Activated naive CD8-positive, alpha-beta T cell treated with anti-CD3 and anti-CD28 coated beads, Interleukin-2, amount 10 ng/mL, durations not matched to agents 7 days and 5 days (primary cell): ENCODE results near the gene ATP2B2. TPM values are rescaled to one million over a fixed set of nuclear protein-coding genes. Genes with fewer than 3 reads are reported as not detected.

Experiments
- ATAC-seq: fragments of 150-1000 bp; cut with Tn5 transposase; one replicate; pipeline ENCODE4 v1.10.0; 2021; ENCODE audit warnings: low read depth, moderate library complexity
- POLR2A ChIA-PET: fragments of 350-600 bp; sonication (Branson Sonifier 250); formaldehyde crosslinking; loops from one replicate; lab custom pipeline; 2021; ENCODE audit warnings: antibody characterized with exemption; lab: Charles Lee
- DNase-seq: peaks from one replicate; pipeline ENCODE4 v3.0.0; 2021
- H3K27ac Mint-ChIP-seq: one replicate; pipeline ENCODE4 v1.8.0; 2022; ENCODE audit warnings: mild to moderate bottlenecking, mixed read lengths
- H3K27me3 Mint-ChIP-seq: one replicate; pipeline ENCODE4 v1.8.0; 2022; ENCODE audit warnings: mild to moderate bottlenecking, moderate library complexity, mixed read lengths
- H3K36me3 Mint-ChIP-seq: one replicate; pipeline ENCODE4 v1.8.0; 2021; ENCODE audit warnings: mild to moderate bottlenecking, mixed read lengths
- H3K4me1 Mint-ChIP-seq: one replicate; pipeline ENCODE4 v1.8.0; 2021; ENCODE audit warnings: mixed read lengths
- H3K4me3 Mint-ChIP-seq: one replicate; pipeline ENCODE4 v1.8.0; 2022; ENCODE audit warnings: mild to moderate bottlenecking, moderate library complexity, mixed read lengths
- H3K9me3 Mint-ChIP-seq: one replicate; pipeline ENCODE4 v1.8.0; 2021; ENCODE audit warnings: mixed read lengths
- total RNA-seq, 2 experiments: library from RNA; stranded (reverse); gene quantifications; one replicate each; pipeline ENCODE4 v1.2.3, GENCODE V29; 2021

Gene ATP2B2
- total RNA-seq, 2 experiments from 2014 or later: not detected

DNA sequence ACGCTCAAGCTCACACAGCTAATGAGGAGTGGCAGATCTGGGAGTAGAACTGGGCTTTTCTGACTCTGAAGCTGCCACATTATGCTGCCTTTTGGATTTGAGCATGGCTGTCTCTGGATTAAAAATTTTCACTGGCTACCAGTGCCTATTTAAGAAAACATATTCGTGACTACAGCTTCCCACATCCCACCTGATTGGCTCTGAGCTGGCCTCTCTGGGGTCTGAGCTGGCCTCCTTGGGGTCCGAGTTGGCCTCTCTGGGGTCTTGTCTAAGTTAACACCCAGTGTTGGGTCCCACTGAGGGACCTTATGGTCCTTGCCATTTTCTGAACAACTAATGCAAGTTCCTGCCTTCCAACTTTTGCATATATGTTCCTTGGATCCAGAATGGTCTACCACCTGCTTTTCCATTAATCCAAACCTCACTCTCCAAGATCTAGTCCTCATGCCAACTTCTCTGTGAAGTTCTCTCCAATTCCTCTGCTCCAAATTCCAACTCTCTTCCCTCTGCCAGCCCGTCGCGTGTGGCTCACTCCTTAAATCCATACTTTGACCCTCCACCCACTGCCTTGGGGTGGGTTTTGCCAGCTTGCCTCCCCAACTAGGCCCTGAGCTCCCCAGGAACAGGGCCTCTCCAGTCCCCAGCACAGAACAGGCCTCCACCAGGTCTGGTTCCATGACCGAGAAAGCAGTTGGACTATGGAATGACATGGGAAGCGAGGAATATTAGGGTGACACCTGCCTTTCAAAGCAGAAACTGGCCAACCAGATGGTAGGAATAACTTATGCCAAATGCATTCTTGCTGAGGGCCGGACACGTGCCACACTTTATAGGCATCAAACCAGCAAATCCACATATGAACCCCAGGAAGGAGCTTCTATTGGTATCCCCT is 42.5 kb downstream of the ATP2B2 start:
- Mint-ChIP-seq H3K9me3 (no peaks in the 10 kb centered on the region), H3K36me3 (no peaks in the 10 kb centered on the region), H3K4me3 (no peak overlapping the region), H3K27ac (no peak overlapping the region), H3K4me1 (no peaks in the 10 kb centered on the region), H3K27me3 (peaks cover 2% of the 10 kb centered on the region)
- ATAC-seq (no peak), DNase-seq (no peak)
- POLR2A ChIA-PET: no interaction called here

DNA sequence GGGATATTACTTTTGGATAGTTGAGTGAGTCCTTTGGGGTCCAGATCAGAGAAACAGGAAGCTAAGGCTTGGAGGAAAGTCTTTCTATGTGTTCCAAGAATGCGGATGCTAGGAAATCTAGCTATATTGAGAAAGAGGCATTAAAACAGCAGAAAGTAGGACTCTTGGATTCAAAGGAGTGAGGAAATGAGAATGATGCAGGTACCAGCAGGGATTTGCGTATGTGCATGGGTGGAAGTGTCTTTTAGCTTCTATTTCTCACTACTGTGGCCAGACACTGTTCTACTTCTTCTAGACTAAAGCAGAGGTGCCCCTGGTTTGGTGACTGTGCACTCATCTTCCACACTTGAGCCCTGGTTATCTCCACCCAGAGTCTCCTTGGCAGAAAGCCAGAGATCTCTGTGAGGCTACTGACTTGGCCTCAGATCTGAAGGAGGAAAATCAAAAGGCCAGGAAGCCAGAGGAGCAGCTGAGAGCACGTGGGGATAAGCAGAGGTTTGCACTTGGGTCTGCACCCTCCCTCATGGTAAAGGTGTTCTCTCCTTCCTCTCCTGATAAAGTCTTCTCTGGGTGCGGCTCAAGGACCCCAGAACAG is 44.3 kb downstream of the ATP2B2 start:
- Mint-ChIP-seq H3K4me1 (peaks cover 2% of the 10 kb centered on the region), H3K27me3 (peaks cover 7% of the 10 kb centered on the region), H3K27ac (no peak overlapping the region), H3K4me3 (no peak overlapping the region), H3K36me3 (no peaks in the 10 kb centered on the region), H3K9me3 (no peaks in the 10 kb centered on the region)
- DNase-seq (no peak), ATAC-seq (no peak)
- POLR2A ChIA-PET: no interaction called here

DNA sequence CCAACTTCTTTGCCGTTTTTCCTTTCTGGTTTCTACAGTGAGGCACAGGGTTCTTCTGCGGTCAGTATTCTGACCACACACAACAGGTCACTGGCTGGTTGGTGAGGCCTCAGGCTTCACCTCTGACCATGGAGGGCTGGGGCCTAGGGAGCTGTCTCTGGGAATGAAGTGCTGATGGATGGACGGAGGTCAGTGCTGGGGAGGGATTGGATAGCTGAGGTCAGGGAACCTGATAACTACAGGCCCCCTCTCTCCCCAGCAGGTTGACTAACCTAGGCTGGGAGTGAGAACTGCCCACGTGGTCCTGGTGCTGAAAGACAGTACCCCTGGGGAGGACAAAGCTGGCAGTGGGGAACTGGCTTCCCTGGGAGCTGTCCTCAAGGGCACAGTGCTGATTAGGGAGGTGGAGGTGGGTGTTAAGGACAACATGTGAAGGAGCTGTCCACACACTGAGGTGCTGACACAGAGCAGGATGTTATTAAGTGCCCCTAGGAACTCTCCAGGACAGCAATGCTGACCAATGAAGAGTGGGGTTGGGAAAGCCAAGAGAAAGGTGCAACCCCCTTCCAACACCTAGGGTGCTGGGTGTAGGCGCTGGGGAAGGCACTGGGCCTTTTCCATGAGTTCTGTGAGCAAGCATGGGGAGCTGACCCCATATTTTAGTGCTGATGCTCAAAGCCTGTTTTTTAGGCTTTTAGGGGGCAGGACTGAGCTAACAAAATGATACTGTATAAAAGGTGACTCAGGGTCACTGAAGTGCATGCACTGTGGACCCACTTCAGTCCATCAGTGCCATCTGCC is 45.2 kb downstream of the ATP2B2 start:
- H3K27ac Mint-ChIP-seq: no peak overlapping the region
- H3K4me3 Mint-ChIP-seq: no peak overlapping the region
- H3K27me3 Mint-ChIP-seq: peaks cover 10% of the 10 kb centered on the region
- ATAC-seq (peak; percentile 90), DNase-seq (peak; percentile 67)
- POLR2A ChIA-PET: no interaction called here
- H3K4me1 Mint-ChIP-seq: peaks cover 2% of the 10 kb centered on the region
- no peaks in the 10 kb centered on the region for H3K9me3 Mint-ChIP-seq
- H3K36me3 Mint-ChIP-seq: no peaks in the 10 kb centered on the region

DNA sequence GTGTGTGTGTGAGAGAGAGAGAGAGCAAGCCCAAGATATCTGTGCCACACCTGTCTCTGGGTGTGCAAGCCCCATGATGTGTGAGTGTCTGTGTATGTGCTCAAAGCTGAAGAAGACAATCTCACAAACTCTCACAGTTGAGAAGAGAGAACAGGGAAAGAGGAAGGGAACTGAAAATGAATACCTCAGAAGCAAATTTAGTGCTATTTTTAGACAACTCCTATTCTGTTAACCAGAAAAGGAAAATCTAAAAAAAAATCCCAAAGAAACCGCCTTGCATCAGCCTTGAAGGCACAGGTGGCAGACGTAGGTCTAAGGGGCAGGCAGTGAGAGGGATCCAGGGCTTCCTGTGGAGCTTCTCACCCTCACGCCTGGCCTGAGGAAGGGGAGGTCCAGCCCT is 47.8 kb downstream of the ATP2B2 start:
- H3K4me3 Mint-ChIP-seq: no peak overlapping the region
- ATAC-seq: no peak
- H3K4me1 Mint-ChIP-seq: peaks cover 3% of the 10 kb centered on the region
- DNase-seq: no peak
- H3K27me3 Mint-ChIP-seq: peaks cover 15% of the 10 kb centered on the region
- no peak overlapping the region for H3K27ac Mint-ChIP-seq
- H3K36me3 Mint-ChIP-seq: no peaks in the 10 kb centered on the region
- no peaks in the 10 kb centered on the region for H3K9me3 Mint-ChIP-seq
- POLR2A ChIA-PET: no interaction called here

DNA sequence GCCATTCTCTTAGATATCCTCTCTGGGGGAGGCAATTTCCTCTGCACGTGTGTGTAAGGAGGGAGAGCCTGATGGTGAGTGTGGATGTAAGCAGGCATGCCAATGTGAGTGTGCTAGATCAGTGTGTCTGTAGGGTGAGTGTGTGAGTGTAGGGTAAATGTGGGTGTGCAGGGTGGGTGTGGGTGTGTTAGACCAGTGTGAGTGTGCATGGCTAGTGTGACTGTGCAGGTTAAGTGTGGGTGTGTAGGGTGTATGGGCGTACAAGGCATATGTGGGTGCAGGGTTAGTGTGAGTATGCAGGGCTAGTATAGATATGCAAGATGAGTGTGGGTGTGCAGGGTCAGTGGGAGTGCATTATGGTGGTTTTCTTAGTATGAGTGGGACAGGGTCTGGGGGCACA is 48.4 kb downstream of the ATP2B2 start:
- ATAC-seq: no peak
- H3K27ac Mint-ChIP-seq: no peak overlapping the region
- POLR2A ChIA-PET: no interaction called here

DNA sequence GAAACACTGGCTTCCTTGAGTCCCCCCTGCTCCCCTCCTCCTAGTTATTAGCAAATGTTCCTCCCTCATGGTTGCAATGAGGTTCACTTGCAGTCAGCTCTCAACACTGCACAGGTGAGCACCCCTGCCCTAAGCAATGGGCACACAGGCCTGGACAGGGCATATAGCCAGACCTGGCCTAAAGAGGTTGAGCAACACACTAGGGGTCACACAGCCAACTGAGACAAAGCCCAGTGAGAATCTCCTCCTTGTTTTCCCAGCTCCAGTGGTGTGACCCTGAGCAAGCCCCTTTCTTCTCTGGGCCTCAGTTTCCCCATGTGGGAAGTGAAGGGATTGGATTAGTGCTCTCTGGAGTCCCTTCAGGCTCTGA is 49.9 kb downstream of the ATP2B2 start:
- H3K4me1 Mint-ChIP-seq: peaks cover 3% of the 10 kb centered on the region
- DNase-seq (no peak), ATAC-seq (no peak)
- POLR2A ChIA-PET: no interaction called here
- no peak overlapping the region for H3K4me3 Mint-ChIP-seq
- no peaks in the 10 kb centered on the region for H3K9me3 Mint-ChIP-seq
- no peak overlapping the region for H3K27ac Mint-ChIP-seq
- no peaks in the 10 kb centered on the region for H3K36me3 Mint-ChIP-seq
- peaks cover 18% of the 10 kb centered on the region for H3K27me3 Mint-ChIP-seq

More for the DNA sequence above, 48.4 kb downstream of the ATP2B2 start:
- no peak for DNase-seq
- Mint-ChIP-seq H3K36me3 (no peaks in the 10 kb centered on the region), H3K4me3 (no peak overlapping the region), H3K9me3 (no peaks in the 10 kb centered on the region), H3K27me3 (peaks cover 18% of the 10 kb centered on the region), H3K4me1 (peaks cover 3% of the 10 kb centered on the region)

DNA sequence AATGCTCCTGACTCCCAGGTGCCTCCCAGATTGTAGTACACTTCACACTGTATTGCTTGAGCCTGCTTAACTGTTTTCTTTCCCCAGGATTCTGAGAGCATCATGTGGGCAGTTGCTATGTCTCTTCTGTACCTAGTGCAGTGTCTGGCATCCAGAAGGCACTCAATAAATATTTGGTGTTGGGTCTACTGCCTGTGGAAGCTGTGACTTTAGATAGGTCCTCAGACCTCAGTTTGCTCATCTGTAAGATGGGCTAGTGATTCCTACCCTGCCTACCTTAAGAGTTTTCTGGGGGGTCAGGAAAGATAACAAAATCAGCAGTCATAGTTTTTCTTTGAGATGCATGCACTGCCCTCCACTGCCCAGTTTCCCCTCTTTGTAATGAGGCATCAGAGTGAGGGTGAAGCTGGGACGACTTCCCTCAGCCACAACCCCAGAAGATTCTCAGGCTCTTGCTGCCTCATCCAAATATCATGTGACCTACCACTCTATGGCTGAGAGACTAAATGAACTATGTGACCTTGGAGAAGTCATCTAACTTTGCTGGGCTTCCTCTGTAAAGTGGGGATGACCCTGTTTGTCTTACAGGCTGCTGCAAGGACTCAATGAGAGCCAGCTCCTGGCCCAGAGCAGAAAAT is 50.4 kb downstream of the ATP2B2 start:
- peaks cover 21% of the 10 kb centered on the region for H3K27me3 Mint-ChIP-seq
- no peaks in the 10 kb centered on the region for H3K36me3 Mint-ChIP-seq

DNA sequence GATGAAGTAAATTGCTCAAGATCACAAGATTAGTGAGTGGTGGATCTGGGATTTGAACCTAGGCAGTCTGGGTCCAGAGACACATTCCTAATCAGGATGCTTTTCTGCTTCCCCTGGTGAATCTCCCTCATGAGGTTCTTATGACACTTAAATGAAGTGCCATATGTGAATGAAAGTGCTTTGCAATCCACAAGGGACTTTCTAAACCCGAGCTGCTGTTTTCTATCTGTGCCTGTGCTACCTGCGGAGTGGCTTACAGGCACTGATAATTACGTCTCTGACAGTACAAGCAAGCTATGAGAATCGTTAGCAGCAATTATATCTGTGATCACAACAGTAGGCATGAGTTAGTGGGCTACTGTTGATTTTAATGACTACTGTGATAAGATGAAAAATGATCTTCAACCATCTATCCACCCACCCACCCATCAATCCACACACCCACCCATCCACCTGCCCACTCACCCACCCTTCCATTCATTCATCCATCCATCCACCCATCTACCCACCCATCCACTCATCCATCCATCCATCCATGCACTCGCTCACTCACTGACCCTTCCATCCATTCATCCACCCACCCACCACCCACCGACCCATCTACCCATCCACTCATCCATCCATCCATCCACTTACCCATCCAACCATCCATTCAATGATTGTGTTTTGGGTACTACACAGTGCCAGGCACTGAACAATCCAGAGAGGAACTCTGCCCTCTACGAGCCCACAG is 51.8 kb downstream of the ATP2B2 start:
- Mint-ChIP-seq H3K4me3 (no peak overlapping the region), H3K36me3 (no peaks in the 10 kb centered on the region), H3K4me1 (peaks cover 3% of the 10 kb centered on the region), H3K27me3 (peaks cover 18% of the 10 kb centered on the region), H3K9me3 (no peaks in the 10 kb centered on the region), H3K27ac (no peak overlapping the region)
- no peak for DNase-seq
- ATAC-seq: no peak
- POLR2A ChIA-PET: no interaction called here

More for the DNA sequence above, 50.4 kb downstream of the ATP2B2 start:
- DNase-seq (no peak), ATAC-seq (no peak)
- Mint-ChIP-seq H3K4me1 (peaks cover 3% of the 10 kb centered on the region), H3K4me3 (no peak overlapping the region), H3K27ac (no peak overlapping the region), H3K9me3 (no peaks in the 10 kb centered on the region)
- POLR2A ChIA-PET: no interaction called here

DNA sequence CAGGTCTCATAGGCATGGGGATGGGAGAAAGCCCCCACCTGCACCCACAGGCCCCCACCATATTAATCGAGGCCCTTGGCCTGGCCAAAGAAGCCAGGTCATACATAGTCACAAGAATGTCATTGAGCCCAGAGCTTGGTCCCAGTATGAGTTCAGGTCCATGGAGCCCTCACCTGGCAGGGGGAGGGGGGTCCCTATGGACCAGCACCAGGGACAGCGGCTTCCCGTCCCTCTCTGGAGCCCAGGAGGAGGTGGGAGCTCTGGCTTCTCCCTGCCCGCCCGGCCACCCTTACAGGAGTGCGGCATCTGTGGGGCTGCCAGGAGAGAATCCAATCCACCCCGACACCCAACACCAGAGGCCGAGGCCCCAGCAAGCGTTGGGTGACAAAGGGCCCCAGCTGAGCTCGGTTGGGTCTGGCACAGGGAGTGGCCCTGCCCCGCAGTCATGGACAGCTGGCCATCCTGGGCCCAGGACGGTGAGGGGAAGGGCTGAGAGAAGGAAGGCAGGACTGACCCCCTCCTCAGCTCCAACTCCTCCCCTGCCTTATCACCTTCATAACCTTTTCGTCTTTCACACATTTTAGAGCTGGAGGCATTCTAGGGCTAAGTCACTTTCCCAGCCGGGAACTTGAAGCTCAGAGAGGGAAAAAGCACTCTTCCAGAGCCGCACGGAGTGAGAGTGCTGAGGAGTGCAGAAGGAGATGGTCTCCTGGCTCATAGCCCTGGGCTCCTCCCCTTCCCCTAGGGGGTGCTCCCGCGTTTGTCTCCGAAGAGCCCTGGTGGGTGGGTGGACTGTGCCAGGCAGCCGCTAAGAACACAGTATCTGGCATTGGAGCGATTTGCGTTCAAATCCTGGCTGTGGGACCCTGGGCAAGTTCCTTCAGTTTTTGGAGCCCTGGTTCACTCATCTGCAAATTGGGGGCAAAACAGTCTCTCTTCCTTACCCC is 54.6 kb downstream of the ATP2B2 start:
- Mint-ChIP-seq H3K9me3 (no peaks in the 10 kb centered on the region), H3K27ac (no peak overlapping the region), H3K4me3 (no peak overlapping the region), H3K27me3 (peaks cover 12% of the 10 kb centered on the region), H3K4me1 (peaks cover 2% of the 10 kb centered on the region), H3K36me3 (no peaks in the 10 kb centered on the region)
- DNase-seq (no peak), ATAC-seq (no peak)
- POLR2A ChIA-PET: no interaction called here

DNA sequence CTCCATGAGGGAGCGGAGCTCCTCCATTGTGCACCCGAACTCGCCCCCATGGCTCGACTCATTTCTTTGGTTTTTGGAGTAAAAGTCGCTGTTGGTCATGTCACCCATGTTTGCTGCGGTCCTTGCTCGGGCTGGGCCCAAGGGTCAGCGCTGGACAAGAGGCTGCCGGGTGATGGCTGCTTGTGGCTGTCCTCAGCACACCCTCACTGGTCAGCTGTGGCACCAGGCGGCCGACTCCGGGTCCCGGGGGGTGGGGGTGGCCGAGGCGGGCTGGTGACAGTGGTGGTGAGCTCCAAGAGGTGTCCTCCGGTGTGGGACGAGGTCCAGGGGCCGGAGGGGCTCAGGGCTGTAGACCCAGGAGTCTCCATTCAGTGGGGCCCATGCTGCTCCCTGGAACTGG is 56.0 kb downstream of the ATP2B2 start:
- Mint-ChIP-seq H3K9me3 (no peaks in the 10 kb centered on the region), H3K4me1 (peaks cover 3% of the 10 kb centered on the region), H3K27me3 (peaks cover 11% of the 10 kb centered on the region), H3K36me3 (no peaks in the 10 kb centered on the region), H3K4me3 (no peak overlapping the region), H3K27ac (no peak overlapping the region)
- DNase-seq (no peak), ATAC-seq (no peak)
- POLR2A ChIA-PET: no interaction called here

DNA sequence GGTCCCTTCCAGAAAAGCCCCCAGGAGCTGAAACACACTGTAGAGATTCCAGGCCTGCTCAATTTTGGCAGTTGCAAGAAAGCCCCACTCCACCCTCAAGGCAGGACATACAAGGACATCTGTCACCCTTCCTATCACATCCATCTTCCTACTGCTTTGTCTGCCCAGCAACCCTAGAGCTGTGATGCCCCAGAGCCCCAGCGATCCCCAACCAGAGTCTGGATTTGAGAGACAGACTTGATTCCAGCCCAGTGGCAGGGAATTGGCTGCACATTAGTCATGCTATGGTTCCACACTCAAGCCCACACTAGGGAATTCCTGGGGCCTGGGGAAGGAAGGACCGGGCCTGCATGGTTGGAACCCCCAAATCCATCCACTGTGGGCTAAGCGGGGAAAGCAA is 56.8 kb downstream of the ATP2B2 start:
- ATAC-seq (no peak), DNase-seq (no peak)
- Mint-ChIP-seq H3K27me3 (peaks cover 6% of the 10 kb centered on the region), H3K4me1 (peaks cover 4% of the 10 kb centered on the region), H3K4me3 (no peak overlapping the region), H3K9me3 (no peaks in the 10 kb centered on the region), H3K36me3 (no peaks in the 10 kb centered on the region), H3K27ac (no peak overlapping the region)
- POLR2A ChIA-PET: no interaction called here
